GM19043 (cell line): ENCODE measurements around the gene FBXO42.

ENCODE experiments used
- ATAC-seq: cut with Tn5 transposase; IDR thresholded peaks from one replicate; pipeline ENCODE4 v1.9.1; 2021; ENCODE audit warnings: low read depth; ENCODE audit not compliant: unreplicated experiment

FBXO42 gene

GRCh38 chr1:16245476-16246196, 106.6 kb downstream of the FBXO42 start:
- no peak for ATAC-seq

GRCh38 chr1:16244650-16245285, 107.5 kb downstream of the FBXO42 start:
- ATAC-seq = no peak

GRCh38 chr1:16243936-16244649, 108.2 kb downstream of the FBXO42 start:
- no peak for ATAC-seq

GRCh38 chr1:16243215-16243610, 109.1 kb downstream of the FBXO42 start:
- no peak for ATAC-seq

- no peak for ATAC-seq
Observed at GRCh38 chr1:16242556-16243214, 109.6 kb downstream of the FBXO42 start.

- ATAC-seq = no peak
Observed at GRCh38 chr1:16241221-16241708, 111.0 kb downstream of the FBXO42 start.

- no peak for ATAC-seq
Observed at GRCh38 chr1:16239972-16240491, 112.2 kb downstream of the FBXO42 start.

- no peak for ATAC-seq
Observed at GRCh38 chr1:16237343-16237830, 114.9 kb downstream of the FBXO42 start.

GRCh38 chr1:16236511-16237342, 115.6 kb downstream of the FBXO42 start, which contains the start of gene CPLANE2:
CPLANE2 (minus strand) TSS chr1:16237183; CDS start chr1:16236742, 441 bp downstream.
- ATAC-seq = peak; percentile 85

- peak; percentile 31 for ATAC-seq
Observed at GRCh38 chr1:16235944-16236510, 116.3 kb downstream of the FBXO42 start.

GRCh38 chr1:16235347-16235746, 116.9 kb downstream of the FBXO42 start:
- ATAC-seq = no peak

- ATAC-seq = no peak
Observed at GRCh38 chr1:16233431-16233830, 118.8 kb downstream of the FBXO42 start.

- ATAC-seq = no peak
Observed at GRCh38 chr1:16232316-16232710, 120.0 kb downstream of the FBXO42 start.

- no peak for ATAC-seq
Observed at GRCh38 chr1:16231331-16232315, 120.7 kb downstream of the FBXO42 start.

- ATAC-seq = no peak
Observed at GRCh38 chr1:16230744-16231143, 121.5 kb downstream of the FBXO42 start.

- ATAC-seq = no peak
Observed at GRCh38 chr1:16229976-16230740, 122.1 kb downstream of the FBXO42 start.

- ATAC-seq = no peak
Observed at GRCh38 chr1:16226490-16227179, 125.6 kb downstream of the FBXO42 start.
